HCEC 1CT (cell line): ENCODE measurements around the gene UTS2R.
"Not testable (repeated sequence)": the region's sequence is repeated elsewhere in the genome, so short reads cannot be mapped to it uniquely, and the experiment has no call there.

ENCODE experiments used
- DNase-seq: peaks from one replicate; pipeline ENCODE4 v3.0.0-alpha.2; 2017

The UTS2R gene

DNA sequence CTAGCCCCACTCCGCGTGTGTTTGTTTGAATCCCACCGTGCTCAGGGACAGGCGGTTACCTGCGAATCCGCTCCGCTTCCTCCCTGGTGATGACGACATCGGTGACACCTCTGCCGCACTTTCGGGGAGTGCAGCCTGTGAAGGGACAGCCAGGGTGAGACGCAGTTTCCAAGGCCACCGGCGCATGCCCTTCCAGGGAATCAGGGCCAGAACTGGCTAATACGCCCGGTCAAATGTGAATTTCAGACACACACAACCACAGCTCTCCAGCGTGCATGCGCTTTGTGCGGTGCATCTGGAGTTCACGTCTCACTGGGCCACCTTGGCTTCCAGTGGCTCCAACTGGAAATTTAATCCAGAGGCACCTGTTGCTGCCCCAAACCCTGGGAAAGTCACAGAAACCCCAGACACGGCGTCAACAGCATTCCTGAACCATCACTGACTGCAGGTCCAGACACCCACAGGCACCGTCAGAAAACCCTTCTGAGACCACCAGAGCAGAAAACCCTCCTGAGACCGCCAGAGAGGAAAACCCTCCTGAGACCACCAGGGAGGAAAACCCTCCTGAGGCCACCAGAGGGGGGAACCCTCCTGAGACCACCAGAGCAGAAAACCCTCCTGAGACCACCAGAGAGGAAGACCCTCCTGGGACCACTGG lies 40.0 kb downstream of the UTS2R start:
- no peak for DNase-seq

DNA sequence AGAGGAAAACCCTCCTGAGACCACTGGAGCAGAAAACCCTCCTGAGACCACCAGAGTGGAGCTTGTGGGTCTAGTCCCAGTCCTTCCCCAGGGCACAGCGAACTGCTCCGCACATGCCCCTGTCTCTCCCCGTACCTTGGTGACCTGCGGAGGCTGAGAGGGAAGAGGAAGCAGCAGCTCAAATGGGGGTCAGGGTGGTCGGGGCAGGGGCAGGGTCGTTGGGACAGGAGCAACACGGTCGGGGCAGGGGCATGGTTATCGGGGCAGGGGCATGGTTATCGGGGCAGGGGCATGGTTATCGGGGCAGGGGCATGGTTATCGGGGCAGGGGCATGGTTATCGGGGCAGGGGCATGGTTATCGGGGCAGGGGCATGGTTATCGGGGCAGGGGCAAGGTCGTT lies 40.5 kb downstream of the UTS2R start:
- DNase-seq, result not testable (repeated sequence)

DNA sequence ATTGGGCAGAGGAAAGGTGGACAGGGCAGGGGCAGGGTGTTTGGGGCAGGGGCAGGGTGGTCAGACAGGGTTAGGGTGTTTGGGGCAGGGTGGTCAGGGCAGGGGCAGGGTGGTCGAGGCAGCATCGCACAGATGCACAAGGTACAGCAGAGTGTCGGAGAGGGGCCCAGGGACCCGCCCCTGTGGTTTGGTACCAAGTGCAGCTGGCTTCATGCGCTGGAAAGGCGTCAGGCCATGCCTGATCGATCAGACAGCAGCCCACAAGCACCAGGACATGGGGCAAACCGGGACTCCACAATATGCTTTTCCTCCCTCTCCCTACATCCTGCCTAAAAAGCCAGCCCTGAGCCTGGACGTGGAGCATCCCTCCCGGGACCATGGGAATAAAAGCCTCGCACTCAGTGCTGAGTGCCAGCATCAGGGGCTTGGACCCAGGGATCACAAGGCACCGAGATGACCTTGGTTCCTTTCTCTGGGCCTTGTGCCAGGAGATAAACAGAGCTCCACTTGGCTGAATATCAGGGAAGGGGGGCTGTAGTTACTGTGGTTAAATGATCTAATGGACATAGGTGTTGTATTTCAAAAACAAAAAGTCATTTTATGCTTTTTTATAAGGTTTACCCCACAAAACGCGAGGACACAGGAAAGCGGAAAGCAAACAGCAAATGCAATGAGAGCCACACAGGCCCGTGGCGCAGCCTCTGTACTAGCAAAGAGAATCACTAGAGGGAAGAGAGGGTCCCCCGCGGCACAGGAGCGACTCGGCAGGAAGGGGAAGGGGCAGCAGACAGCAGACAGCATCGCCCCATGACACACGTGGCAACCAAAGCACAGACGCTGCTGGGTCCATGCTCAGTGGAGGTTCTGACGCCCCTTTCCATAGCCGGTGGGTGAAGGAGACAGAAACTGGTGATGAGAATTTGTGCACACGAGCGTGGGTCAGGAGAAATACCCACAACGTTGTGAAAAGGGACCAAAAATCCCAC lies 41.3 kb downstream of the UTS2R start:
- DNase-seq, result no peak

DNA sequence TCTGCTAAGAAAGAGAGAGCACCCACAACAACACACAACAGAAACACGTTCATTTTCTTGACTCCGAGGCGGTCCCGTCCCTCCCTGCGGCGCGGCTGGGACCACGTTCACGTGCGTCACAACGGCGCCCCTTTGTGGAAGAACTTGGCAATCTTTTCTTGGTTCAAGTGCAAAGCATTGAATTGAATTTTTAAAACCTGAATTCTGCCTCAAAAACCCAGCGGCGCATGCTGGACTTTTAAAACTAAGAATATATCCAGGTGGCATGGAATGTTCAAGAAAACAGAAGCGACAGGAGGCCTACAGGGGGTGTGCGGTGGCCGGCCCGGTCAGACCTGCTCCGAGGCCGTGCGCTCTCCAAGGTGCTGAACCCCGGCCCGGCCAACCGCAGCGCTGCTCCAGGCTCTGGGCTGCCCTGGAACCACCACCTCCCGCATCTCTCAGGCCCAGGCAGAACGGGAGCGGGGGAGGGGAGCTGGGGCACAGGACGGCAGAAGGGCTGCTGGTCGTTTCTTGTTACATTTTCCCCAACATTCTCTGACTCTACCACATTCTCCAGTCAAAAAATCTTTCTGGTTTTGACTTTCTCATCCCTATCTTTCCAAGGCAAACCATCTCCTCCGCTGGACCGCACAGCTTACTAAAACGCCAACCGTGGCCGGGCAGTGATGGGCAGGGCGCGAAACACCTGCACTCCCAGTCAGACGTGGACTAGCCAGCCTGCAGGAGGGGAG lies 43.1 kb downstream of the UTS2R start:
- DNase-seq, result peak; percentile 14

DNA sequence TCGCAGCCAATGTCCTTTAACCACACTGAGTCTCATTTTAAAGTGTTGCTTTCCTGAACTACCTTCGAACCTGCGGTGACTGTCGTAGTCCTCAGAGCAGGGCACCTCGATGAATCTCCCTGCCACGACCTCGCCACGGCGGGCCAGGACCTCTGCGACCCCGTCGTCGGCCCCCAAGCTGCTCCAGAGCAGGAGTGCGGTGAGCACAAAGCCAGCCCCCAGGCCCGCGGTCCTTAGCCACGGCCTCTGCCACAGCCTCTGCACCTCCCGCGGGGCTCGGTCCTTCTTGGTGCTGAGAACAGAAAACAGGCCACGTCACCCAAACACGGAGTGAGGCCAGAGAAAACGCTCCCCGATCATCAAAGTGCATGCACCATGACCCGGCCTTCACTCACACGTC lies 43.8 kb downstream of the UTS2R start:
- DNase-seq, result no peak

DNA sequence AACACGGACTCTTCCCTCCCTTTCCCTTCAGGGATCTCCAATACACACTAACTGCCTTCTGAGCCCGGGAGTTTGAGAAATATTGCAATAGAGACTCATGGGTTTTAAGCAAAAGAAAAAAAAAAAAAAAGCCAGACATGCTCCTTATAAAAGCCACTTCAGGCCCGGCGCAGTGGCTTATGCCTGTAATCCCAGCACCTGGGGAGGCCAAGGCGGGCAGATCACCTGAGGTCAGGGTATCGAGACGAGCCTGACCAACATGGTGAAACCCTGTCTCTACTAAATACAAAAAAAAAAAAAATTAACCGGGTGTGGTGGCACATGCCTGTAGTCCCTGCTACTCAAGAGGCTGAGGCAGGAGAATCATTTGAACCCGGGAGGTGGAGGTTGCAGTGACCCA lies 44.2 kb downstream of the UTS2R start:
- no peak for DNase-seq

DNA sequence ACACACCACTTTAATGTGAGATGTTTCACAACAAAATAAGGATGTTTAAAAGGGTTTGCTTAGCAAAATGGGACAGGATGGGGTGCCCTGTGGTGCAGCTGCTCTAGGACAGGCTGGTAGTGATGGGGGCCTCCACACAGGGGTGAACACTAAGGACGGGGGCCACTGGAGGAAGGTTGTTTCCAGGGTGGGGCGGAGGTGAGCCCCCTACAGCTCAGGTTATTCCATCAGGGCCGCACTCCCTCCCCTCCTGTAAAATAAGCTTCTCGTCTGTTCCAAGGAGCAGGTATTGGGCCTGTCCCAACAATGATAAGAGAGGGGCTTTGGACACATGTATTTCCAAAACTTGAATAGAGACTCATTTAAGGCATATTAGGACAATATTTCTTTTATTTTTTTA lies 44.7 kb downstream of the UTS2R start:
- no peak for DNase-seq

DNA sequence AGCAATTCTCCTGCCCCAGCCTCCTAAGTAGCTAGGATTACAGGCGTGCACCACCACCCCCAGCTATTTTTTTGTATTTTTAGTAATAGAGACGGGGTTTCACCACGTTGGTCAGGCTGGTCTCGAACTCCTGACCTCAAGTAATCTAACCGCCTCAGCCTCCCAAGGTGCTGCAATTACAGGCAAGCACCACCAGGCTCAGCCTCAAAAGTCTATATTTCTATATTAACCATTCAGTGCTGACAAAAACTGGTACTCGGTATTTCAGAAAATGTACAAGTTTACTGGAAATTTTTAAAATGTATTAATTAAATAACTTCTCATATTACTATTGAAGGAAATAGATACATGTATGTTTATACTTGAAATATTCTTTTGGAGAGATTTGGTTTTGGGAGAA lies 45.2 kb downstream of the UTS2R start:
- no peak for DNase-seq

DNA sequence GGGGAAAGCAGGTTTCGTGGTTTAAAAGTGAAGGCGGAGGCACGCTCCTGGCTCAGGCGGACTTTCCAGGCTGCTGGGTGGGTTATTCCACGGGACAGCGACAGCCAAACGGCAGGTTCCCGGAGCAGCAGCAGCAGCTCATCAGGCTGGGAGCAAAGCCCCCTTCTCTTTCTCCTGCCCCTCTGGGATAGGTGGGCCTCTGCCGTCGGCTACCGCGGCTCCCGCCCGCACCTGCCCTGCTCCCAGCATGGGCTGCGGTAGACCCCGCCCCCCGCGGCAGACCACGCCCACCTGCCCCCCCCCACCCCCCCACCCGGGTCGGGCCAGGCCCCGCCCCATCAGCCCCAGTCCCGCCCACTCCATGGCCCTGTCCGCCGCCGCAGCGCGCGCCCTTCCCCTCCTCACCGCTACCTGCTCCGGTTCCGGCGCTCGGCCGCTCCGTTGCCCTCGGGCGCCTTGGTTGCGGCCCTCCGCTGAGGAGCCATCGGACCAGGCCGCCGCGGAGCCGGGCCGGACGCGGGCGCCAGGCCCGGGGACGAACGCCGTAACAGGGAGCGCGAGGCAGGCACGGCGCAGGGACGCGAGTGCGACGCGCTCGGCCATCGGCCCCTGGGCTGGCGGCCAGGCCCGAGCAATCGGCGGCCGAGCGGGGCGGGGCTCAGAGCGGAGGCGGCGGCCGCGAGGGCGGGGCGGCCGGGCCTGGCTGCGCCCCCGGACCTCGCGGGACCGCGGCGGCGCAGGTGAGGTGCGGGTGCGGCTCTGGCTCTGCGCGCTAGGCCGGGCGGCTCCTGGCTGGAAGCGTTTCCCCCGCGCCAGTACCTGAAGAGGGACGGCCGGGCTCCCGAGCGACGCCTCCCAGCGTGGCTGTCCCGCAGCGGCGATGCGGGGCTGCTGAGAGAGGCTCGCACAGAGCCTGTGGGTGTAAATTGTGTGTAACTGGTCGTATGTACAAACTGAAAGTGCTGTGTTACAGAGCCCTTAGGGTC lies 46.7 kb downstream of the UTS2R start, which contains the start of the genes HEXD and OGFOD3:
TSS of gene HEXD (plus strand) at position 347 of the 986 bp plus-strand sequence. CDS start 1,453 bp downstream, outside the sequence.
TSS of gene OGFOD3 (minus strand) at position 586 of the 986 bp plus-strand sequence. CDS start at position 485, 101 bp downstream.
- DNase-seq, result peak; percentile 80

DNA sequence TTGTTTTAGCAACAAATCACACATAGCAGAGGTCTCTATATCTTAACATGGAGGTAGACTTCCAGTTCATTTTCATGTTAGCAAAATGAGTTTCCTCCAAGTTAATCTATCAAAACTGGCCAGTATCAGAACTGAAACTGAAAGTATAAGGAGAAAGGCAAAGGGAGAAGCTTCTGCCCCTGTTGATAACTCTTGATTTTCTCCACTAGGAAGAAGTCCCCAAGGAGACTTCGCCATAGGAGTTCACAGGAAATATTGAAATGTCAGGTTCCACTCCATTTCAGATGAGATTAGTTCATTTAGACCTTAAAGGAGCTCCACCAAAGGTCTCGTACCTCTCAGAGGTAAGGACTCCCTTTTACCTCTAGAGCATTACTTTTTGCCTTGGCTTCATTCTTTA lies 48.0 kb downstream of the UTS2R start:
- DNase-seq, result no peak

DNA sequence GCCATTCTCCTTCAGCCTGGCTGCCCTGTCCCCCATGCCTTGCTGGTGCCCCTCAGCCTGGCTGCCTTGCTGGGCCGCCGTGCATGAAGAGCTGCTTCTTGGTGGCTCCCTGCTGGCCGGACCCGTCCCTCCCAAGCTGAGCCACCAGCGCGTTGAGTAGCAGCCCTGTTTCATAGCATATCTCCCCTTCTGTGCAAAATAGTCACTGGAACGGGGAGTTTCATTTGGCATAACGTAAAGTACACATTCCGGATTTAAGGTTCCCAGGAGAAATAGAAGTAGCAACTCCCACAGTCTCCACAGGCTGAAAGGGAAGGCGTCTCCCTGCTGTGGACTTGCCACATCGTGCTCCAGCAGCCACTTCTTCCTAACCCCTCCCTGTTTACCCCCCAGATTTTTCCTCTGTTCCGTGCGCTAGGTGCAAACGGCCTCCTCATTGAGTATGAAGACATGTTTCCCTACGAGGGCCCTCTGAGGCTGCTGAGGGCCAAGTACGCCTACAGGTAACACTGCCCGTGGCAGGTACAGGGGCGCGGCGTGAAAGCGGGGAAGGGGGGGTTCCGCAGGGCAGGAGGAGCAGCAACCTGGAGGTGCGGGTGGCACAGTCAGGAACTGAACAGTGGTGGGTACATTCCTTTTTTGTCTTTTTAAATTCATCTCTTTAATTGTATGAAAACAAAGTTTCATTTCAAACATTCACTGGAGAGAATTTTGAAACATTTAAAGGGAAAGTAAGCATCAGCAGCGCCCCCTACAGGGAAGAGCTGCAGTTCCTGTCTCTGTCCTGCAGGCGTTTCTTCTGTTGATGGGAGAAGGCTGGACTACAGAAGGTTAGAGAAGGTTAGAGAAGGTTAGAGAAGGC lies 52.7 kb downstream of the UTS2R start:
- peak; percentile 40 for DNase-seq

DNA sequence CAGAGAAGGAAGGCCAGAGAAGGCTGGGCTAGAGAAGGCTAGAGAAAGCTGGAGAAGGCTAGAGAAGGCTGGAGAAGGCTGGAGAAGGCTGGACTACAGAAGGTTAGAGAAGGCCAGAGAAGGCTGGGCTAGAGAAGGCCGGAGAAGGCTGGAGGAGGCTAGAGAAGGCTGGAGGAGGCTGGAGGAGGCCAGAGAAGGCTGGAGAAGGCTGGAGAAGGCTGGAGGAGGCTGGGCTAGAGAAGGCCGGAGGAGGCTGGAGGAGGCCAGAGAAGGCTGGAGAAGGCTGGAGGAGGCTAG lies 53.2 kb downstream of the UTS2R start:
- DNase-seq, result no peak
